ENCODE data around the gene INPP5D.
"Not testable (repeated sequence)": the region's sequence is repeated elsewhere in the genome, so short reads cannot be mapped to it uniquely, and the experiment has no call there.

The INPP5D gene

DNA sequence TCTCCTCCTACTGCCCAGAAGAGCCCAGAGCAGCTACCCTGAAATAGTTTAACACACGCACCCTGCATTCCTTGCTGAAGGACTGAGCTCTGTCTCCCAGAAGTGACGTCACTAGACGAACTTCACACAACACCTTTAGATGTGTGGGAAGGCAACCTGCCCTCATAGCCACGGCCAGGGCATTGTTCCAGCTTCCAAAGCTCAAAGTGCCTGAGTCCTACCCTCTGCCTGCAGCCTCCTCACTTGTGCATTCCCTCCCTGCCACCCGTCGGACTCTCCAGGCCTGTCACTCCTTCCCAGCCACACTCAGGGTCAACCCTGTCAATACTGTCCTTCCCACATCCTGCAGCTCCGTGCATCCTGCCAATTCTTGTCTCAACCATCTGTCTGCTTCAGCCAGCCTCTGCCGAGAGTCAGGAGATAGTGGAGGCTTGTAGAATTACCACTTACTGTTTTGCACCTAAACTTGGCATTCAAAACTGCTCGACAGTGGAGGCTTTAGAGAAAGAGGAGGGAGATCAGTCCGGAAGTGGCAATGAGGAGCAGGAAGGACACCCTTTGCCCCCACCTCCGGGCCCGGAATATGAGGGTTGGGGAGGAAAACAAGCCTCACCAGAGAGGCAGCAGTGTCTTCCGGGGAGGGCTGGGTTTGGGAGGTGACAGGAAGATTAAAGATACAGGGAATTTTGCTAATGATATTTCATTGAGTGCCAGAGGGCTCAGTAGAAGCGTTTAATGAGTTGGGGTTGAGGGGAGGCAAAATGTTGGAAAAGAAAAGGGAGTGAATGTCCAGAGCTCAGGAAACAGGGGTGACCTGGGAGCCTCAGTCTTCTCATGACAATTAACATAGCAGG is 119.1 kb downstream of the INPP5D start:
- no peak for DNase-seq (ENCODE audit: low read depth)

DNA sequence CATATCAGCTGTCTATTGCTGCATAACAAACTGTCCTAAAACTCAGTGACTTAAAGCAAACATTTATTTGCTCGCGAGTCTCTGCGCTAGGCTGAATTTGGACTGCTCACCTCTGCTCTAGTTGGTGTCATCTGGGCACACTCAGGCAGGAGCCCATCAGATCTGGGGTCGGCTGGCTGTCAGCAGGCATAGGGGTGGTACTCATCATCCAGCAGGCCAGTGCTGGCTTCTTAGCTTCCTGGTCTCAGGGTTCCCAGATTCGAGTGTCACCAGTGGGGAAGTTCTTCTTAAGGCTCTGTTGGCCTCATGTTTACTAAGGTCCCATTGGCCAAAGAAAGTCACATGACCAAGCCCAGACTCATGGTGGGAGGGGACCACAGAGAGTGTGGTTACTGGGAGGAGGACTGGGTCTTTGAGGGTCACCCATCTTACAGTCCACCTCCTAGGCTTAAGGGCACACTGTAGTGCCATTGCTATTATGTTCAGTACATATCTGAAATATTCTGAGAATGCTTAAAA is 119.8 kb downstream of the INPP5D start:
- DNase-seq (ENCODE audit: low read depth) = no peak

DNA sequence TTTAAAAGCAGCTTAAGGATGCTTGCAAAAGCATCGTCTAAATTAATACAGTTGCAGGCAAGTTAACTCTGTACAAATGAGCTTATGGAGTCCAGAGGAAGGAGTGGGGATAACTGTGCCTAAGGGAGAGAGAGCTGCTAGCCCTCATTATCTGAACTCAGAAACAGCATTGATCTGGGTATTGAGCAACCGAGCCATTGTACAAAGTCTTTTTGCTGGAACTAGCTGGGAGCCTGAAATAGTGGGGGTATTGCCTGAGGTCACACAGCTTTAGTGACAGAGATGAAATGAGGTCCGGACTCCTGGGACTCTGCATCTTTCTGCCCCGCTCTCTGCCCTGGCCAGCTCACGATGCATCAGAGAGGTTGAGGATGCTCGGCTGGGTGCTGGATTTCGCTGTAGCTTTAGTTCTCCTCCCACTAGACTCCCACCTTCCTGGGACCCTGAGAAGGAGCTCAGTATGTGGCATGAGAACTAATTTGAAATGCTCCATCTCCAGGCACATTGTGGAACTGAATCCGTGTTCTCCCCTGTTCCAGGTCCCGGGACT is 123.8 kb downstream of the INPP5D start:
- DNase-seq (ENCODE audit: low read depth) = no peak

DNA sequence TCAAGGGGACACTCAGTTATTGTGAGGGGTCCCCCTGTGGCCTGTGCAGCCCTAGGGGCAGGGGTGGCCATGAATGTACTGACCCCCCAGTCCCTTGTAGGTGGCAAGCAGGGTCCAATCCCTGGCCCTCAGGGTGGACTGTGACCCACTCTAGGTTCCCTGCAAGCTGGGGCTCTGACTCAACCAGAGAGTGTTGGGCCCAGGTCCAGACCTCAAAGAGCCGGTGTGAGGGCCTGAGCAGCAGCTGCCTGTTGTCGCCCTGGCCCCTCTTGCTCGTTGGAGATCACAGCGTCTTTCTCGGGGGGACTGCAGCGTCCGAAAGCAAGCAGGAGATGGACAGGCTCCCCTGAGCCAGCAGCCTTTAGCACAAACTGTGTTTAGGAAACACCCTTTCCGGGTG is 124.5 kb downstream of the INPP5D start:
- DNase-seq (ENCODE audit: low read depth) = no peak

DNA sequence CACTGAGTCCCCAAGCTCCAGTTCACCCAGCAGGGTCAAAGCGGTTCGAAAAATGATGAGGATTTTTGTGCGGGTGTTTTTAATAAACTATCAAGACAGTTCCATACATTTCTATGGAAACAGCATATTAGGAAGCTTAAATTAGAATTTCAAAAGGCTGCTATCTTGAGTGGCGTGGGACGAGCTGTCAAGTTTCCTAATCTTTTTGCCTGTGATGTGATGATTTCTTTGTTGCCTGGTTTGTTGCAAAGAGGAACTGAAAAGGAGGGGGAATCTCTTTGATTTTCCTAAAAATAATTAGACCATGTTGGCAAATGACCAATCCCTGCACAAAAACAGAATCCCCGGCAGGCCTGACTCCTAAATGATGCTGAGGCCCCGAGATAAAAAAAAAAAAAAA is 125.2 kb downstream of the INPP5D start:
- no peak for DNase-seq (ENCODE audit: low read depth)

DNA sequence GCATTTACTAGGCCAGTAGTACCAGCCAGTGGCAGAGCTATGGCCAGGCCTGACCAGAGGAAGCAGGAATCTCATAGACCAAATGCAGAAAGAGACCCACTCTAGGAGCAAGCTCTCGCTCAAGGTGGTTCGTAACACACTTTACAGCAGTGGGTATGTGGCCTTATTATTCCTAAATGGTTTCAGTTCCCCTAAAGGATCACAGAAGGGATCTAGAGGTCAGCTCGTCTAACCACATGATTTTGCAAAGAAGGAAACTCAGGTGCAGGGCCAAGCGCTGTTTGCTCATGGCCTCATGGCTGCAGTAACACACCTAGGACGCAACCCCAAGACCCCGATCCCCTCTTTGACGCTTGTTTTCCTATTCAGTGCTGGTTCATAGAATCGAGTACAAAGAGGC is 125.8 kb downstream of the INPP5D start:
- DNase-seq (ENCODE audit: low read depth) = no peak

DNA sequence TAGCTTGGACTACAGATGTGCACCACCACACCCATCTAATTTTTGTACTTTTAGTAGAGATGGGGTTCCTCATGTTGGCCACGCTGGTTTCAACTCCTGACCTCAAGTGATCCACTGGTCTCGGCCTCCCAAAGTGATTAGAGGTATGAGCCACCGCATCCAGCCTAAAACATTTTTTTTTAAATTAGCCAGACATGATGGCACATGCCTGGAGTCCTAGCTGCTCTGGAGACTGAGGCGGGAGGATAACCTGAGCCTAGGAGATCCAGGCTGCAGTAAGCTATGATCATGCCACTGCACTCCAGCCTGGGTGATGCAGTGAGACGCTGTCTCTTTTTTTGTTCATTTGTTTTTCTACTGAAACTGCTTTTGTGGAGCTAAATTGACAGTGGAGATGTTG is 126.7 kb downstream of the INPP5D start:
- DNase-seq (ENCODE audit: low read depth) = no peak

DNA sequence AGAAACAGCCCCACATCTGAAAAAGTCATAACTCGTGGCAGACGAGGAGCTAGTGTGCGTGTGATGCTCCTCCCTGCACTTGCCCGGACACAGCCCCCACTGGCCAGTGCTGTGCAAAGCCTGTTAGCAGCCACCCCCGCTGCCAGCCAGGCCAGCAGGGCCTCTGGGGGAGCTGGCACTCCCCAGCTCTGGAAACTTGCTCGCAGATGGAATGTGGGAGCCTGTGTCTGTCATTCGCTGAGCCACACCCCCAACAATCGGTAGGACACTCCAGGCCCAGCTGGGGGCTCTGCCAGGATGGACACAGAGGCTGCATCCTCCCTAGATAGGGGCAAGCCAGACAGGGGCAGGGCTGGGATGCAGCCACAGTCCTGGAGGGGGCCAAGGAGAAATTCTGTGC is 128.9 kb downstream of the INPP5D start:
- no peak for DNase-seq (ENCODE audit: low read depth)

DNA sequence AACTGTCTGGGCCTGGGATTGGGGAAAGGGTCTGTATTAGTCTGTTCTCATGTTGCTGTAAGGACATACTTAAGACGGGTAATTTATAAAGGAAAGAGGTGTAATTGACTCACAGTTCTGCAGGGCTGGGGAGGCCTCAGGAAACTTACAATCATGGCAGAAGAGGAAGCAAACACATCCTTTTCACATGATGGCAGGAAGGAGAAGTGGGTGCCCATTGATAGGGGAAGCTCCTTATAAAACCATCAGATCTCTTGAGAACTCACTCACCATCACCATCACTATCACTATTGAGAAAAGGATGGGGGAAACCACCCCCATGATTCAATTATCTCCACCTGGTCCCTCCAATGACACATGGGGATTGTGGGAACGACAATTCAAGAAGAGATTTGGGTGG is 130.9 kb downstream of the INPP5D start:
- DNase-seq (ENCODE audit: low read depth) = not testable (repeated sequence)

DNA sequence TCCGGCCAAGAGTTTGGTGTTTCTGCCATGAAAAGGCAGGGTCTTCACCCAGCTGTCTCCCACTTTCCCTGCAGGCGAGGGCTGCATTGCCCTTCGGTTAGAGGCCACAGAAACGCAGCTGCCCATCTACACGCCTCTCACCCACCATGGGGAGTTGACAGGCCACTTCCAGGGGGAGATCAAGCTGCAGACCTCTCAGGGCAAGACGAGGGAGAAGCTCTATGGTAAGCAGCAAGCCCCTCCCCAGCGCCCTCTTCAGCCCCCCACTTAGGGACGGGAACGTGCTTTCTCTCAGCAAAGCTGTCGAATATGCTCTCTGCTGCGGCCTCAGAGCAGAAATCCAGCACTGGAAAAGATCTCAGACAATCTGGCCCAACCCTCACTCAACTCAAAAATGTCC is 133.6 kb downstream of the INPP5D start:
- no peak for DNase-seq (ENCODE audit: low read depth)

DNA sequence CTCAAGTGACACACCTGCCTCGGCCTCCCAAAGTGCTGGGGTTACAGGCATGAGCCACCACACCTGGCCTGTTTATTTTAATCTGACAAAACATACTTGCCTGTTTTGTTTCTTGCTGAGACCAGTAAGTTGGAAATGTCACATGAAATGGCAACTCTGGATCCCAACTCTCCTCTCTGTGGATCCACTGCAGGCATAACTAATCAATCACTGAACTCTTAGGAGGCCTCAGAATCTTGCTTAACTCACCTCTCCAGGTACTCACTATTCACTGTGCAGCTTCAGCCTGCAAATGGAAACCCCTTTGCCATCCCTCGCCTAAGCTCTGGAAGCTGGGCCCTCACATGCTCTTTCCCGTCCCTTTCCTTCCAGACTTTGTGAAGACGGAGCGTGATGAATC is 134.9 kb downstream of the INPP5D start:
- no peak for DNase-seq (ENCODE audit: low read depth)

DNA sequence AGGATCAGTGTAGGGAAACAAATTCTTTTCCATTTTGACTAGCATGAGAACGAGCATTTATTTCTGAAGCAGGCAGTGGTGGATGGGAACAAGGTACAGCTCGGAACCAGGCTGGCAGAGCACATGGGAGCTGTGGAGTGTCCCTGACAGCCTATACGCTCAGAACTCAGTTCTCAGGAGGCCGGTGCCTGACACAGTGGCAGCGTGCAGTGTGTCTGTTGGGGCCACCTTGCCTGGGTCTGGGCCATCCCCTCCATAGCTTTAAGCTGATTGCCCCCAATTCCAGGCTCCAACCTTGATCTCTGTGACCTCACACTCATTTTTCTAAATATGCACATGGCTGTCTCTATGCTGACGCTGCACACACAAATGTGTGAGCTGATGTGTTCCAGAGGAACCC is 136.9 kb downstream of the INPP5D start:
- DNase-seq (ENCODE audit: low read depth) = no peak

DNA sequence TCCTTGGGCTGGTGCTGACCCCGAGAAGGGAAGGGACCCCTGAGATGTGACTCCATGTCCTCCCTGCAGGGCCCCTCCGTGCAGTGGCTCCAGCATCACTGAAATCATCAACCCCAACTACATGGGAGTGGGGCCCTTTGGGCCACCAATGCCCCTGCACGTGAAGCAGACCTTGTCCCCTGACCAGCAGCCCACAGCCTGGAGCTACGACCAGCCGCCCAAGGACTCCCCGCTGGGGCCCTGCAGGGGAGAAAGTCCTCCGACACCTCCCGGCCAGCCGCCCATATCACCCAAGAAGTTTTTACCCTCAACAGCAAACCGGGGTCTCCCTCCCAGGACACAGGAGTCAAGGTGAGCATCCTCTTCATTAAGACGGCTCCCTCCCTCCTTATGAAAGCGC is 137.9 kb downstream of the INPP5D start:
- DNase-seq (ENCODE audit: low read depth) = no peak

DNA sequence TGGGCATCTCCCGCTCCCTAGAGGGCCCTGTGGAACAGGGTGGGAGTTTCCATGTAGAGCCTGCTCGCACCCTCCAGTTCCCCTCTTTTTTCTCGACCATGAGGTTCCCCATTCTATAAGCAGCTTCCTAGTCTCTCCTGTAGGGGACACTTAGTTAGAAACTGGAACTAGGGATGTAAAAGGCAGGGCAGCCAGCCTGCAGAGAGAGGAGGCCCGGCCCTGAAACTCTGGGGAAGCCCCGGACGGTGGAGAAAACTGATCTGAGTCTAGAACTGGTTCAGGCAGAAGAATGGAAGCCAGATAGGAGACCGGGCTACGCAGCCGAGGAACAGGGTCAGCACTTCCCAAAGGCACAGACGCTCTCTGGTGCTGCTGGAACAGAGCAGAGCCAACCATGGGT is 139.7 kb downstream of the INPP5D start:
- DNase-seq (ENCODE audit: low read depth) = no peak

DNA sequence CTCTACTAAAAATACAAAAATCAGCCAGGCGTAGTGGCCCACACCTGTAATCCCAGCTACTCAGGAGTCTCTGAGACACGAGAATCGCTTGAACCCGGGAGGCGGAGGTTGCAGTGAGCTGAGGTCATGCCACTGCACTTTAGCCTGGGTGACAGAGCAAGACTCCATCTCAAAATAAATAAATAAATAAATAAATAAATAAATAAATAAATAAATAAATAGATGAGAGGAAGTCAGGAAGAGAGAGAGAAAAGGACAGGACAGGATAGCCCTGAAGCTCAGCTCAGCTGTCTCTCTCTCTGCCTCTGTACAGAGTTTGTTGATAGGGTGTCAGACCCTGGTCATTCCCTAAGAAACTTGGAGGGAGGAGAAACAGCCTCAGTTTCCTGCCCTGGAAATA is 140.6 kb downstream of the INPP5D start:
- not testable (repeated sequence) for DNase-seq (ENCODE audit: low read depth)

DNA sequence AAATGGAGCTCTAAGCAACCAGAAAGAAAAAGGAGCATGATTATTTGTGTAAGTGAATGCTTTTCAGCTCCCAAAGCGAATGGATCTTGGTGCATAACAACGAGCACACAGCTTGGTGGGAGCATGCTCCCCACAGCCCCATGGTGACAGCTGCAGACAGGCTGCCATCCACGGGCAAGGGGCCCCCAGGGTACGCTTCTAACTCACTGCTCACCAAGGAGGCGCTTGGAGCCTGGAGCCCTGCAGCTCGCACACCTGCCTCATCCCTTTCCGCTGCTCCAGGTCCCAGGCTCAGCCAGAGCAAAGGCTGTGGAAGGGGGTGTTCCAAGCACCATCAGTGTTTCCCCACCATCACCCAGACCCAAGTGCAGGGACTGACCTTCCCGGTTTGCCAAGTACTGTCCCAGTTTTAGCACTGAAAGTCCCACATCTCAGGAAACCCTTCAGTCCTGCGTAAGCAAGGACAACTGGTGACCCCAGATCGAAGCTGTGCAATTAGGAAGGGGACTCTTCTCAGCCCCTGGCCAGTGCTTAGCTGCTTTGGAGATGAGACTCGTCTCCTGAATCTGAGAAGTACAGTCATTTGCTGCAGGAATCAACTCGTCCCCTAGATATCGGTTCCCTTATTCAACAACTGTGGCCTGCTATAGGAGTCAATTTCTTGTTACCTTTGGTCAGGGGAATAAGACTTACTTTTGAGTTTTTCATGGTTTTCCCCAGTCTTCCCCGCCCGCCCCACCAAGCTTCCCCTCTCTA is 141.3 kb downstream of the INPP5D start:
- DNase-seq (ENCODE audit: low read depth) = no peak

DNA sequence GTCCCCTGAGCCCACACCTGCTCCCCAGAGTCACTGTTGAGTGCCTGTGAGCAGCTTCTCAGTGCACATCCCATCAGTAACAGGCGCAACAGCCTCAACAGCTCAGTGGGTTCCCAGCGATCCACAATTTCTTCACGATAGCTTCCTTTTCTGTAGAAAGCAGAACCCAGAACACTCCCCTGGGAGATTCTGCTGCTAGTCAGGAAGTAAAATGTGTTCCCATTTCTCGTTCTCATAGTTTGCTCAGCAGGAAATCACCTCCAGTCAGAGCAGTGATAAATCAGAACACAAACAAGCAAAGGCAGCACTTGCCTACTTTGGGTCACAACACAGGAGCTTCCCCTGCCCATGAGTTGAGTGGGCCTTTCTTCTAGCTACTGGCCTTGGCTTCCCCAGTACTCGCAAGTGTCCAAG is 142.4 kb downstream of the INPP5D start:
- no peak for DNase-seq (ENCODE audit: low read depth)

DNA sequence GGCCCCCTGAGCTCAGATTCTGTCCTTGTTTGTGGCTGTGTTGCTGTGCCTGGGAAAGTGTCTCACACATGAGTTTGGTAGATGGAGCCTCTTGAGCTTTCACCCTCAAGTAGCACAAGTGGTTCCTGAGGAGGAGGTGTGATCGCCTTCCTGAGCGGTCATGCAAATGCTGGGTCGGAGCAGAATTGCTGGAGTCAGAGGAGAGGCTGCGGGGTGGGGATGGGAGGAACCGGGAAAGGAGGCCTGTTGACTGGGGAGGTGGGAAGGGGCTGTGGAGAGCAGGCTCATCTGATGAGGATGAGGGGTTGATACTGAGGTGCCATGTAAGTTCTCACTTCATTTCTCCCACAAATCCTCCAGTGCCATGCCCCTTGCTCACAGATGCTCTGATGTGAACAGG is 142.9 kb downstream of the INPP5D start:
- DNase-seq (ENCODE audit: low read depth) = no peak

DNA sequence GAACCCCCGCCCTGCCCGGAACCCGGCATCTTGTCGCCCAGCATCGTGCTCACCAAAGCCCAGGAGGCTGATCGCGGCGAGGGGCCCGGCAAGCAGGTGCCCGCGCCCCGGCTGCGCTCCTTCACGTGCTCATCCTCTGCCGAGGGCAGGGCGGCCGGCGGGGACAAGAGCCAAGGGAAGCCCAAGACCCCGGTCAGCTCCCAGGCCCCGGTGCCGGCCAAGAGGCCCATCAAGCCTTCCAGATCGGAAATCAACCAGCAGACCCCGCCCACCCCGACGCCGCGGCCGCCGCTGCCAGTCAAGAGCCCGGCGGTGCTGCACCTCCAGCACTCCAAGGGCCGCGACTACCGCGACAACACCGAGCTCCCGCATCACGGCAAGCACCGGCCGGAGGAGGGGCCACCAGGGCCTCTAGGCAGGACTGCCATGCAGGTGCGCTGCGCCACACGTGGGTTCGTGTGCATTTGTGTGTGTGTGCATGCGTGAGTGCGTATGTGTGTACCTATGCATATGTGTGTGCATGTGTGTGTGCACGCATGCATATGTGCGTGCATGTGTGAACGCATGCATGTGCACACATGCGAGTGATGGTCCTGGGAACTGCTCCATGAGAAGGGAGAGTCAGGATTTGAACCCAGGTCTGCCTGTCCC is 144.3 kb downstream of the INPP5D start:
- no peak for DNase-seq (ENCODE audit: low read depth)

DNA sequence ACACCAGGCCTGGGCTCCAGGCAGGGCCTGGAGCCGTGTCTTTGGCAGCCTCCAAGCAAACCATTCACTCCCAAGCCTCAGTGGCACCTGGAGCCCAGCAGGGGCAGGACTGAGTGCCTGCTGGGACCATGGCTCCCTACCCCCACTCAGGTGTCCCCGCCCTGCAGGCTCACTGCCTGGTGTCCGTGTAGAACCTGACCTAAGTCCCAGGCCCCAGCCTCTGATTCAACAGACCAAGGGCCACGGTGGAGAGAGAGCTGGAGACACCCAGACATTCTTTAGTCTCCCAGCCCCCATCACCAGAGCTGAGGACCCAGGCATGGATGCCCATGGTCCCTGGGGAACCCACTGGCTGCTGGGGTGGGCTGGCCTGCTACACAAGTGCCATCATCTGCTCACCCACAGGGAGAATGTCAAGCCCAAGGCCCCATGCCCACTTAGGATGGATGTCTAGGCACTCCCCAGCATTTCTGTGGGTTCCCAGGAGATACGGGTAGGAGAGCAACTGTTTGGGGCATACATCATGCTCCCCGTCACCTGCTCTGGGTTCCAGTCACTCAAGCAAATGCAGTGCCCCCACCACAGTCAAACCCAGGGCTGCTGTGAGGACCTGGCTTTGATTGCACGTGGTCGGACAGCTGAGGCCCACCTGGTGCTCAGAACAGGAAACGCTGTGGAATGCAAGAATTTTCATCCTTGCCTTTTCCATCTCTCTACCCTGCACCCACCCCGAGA is 148.4 kb downstream of the INPP5D start:
- no peak for DNase-seq (ENCODE audit: low read depth)

DNA sequence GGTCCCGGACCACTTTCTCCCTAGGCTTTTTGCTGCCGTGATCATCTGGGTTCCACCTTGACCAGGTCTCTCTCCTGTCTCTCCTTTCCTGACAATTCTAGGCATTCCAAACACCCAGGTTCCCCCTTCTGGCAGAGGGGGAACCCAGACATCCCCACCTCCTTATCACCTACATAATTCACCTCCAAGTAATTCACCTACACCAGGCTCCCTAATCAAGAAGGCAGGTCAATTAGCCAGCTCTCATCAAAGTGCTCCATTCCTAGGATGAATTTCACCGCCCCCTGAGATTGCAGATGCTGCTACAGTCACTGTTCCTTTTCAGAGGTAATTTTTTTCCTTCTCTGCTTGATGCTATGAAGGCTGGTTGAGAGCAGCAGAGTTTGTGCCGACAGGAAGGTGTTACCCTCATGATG is 149.0 kb downstream of the INPP5D start:
- no peak for DNase-seq (ENCODE audit: low read depth)

Data from stimulated activated CD8-positive, alpha-beta memory T cell treated with anti-CD3 and anti-CD28 coated beads, Interleukin-12 subunit alpha, Interleukin-12 subunit beta, amount 100 ng/mL, for 4 hours (primary cell).